ENCODE results near the gene ARFGEF3. TPM values are rescaled to one million over a fixed set of nuclear protein-coding genes. Genes with fewer than 3 reads are reported as not detected.

Gene ARFGEF3
- total RNA-seq, 1 donor = under 0.01 TPM

GRCh38 chr6:138198430-138199091, 36.8 kb downstream of the ARFGEF3 start:
- Histone ChIP-seq H2AFZ (ENCODE audit: low read length) (no peak overlapping the region), H3K4me1 (ENCODE audit: insufficient read depth, low read length) (no peaks in the 10 kb centered on the region), H3K4me3 (ENCODE audit: insufficient read depth, low read length) (no peak overlapping the region), H3K27me3 (ENCODE audit: insufficient read depth, low read length) (no peaks in the 10 kb centered on the region), H3K9me3 (ENCODE audit: low read depth, low read length) (no peaks in the 10 kb centered on the region), H3K36me3 (ENCODE audit: insufficient read depth, low read length) (no peaks in the 10 kb centered on the region), H3K79me2 (ENCODE audit: insufficient read depth, low read length) (no peaks in the 10 kb centered on the region), H3K27ac (ENCODE audit: low read depth, low read length) (no peak overlapping the region), H3K4me2 (ENCODE audit: insufficient read depth, low read length) (no peak overlapping the region), H4K20me1 (ENCODE audit: insufficient read depth, low read length) (no peaks in the 10 kb centered on the region)
- DNase-seq (ENCODE audit: insufficient read length, low spot score, missing footprints) = no peak
- TF ChIP-seq CTCF (IDR thresholded peaks at IDR 0.05; ENCODE audit: extremely low read depth, low read depth, low read length) = no peak

- no peaks in the 10 kb centered on the region for H3K4me1 ChIP-seq (ENCODE audit: insufficient read depth, low read length)
- no peak for DNase-seq (ENCODE audit: insufficient read length, low spot score, missing footprints)
- H3K27ac ChIP-seq (ENCODE audit: low read depth, low read length) = no peak overlapping the region
- no peak for TF ChIP-seq CTCF (IDR thresholded peaks at IDR 0.05; ENCODE audit: extremely low read depth, low read depth, low read length)
- no peaks in the 10 kb centered on the region for H4K20me1 ChIP-seq (ENCODE audit: insufficient read depth, low read length)
- H2AFZ ChIP-seq (ENCODE audit: low read length) = no peak overlapping the region
- H3K27me3 ChIP-seq (ENCODE audit: insufficient read depth, low read length) = no peaks in the 10 kb centered on the region
- H3K79me2 ChIP-seq (ENCODE audit: insufficient read depth, low read length) = no peaks in the 10 kb centered on the region
- H3K4me2 ChIP-seq (ENCODE audit: insufficient read depth, low read length) = no peak overlapping the region
- H3K9me3 ChIP-seq (ENCODE audit: low read depth, low read length) = no peaks in the 10 kb centered on the region
- H3K4me3 ChIP-seq (ENCODE audit: insufficient read depth, low read length) = no peak overlapping the region
- H3K36me3 ChIP-seq (ENCODE audit: insufficient read depth, low read length) = no peaks in the 10 kb centered on the region
Measured at GRCh38 chr6:138201836-138202235, 40.1 kb downstream of the ARFGEF3 start.

DNA sequence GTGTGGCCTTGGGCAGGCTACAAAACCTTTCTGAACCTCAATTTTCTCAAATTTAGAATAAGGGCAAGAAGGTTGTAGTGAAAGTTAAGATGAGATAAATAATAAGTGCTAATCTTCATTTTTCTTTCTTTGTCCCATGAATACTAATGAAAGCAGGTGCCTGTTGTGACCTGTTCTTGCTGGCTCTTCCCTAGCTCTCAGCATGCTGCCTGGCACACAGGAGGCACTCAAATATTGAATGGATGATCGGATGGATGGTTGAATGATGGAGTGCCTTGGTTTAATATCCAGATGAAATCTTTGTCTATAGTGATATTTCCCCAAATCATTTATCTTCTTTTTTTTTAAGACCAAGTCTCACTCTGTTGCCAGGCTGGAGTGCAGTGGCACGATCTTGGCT, 41.6 kb downstream of the ARFGEF3 start:
- no peak overlapping the region for H2AFZ ChIP-seq (ENCODE audit: low read length)
- no peak overlapping the region for H3K4me2 ChIP-seq (ENCODE audit: insufficient read depth, low read length)
- no peaks in the 10 kb centered on the region for H3K79me2 ChIP-seq (ENCODE audit: insufficient read depth, low read length)
- H3K4me3 ChIP-seq (ENCODE audit: insufficient read depth, low read length) = no peak overlapping the region
- no peaks in the 10 kb centered on the region for H3K9me3 ChIP-seq (ENCODE audit: low read depth, low read length)
- H4K20me1 ChIP-seq (ENCODE audit: insufficient read depth, low read length) = no peaks in the 10 kb centered on the region
- H3K4me1 ChIP-seq (ENCODE audit: insufficient read depth, low read length) = no peaks in the 10 kb centered on the region
- H3K36me3 ChIP-seq (ENCODE audit: insufficient read depth, low read length) = no peaks in the 10 kb centered on the region
- DNase-seq (ENCODE audit: insufficient read length, low spot score, missing footprints) = no peak
- TF ChIP-seq CTCF (IDR thresholded peaks at IDR 0.05; ENCODE audit: extremely low read depth, low read depth, low read length) = no peak
- H3K27ac ChIP-seq (ENCODE audit: low read depth, low read length) = no peak overlapping the region
- H3K27me3 ChIP-seq (ENCODE audit: insufficient read depth, low read length) = peaks cover 2% of the 10 kb centered on the region

- no peak for DNase-seq (ENCODE audit: insufficient read length, low spot score, missing footprints)
- no peak overlapping the region for H3K27ac ChIP-seq (ENCODE audit: low read depth, low read length)
- H4K20me1 ChIP-seq (ENCODE audit: insufficient read depth, low read length) = no peaks in the 10 kb centered on the region
- no peaks in the 10 kb centered on the region for H3K36me3 ChIP-seq (ENCODE audit: insufficient read depth, low read length)
- no peaks in the 10 kb centered on the region for H3K4me1 ChIP-seq (ENCODE audit: insufficient read depth, low read length)
- no peak overlapping the region for H3K4me3 ChIP-seq (ENCODE audit: insufficient read depth, low read length)
- TF ChIP-seq CTCF (IDR thresholded peaks at IDR 0.05; ENCODE audit: extremely low read depth, low read depth, low read length) = no peak
- H3K79me2 ChIP-seq (ENCODE audit: insufficient read depth, low read length) = no peaks in the 10 kb centered on the region
- H2AFZ ChIP-seq (ENCODE audit: low read length) = no peak overlapping the region
- H3K27me3 ChIP-seq (ENCODE audit: insufficient read depth, low read length) = peaks cover 2% of the 10 kb centered on the region
- no peak overlapping the region for H3K4me2 ChIP-seq (ENCODE audit: insufficient read depth, low read length)
- H3K9me3 ChIP-seq (ENCODE audit: low read depth, low read length) = no peaks in the 10 kb centered on the region
Measured at GRCh38 chr6:138204303-138204702, 42.6 kb downstream of the ARFGEF3 start.
